Glutamatergic neuron (in vitro differentiated cells): Measurements from ENCODE around the gene ETV6. TPM values are rescaled to one million over a fixed set of nuclear protein-coding genes. Genes with fewer than 3 reads are reported as not detected.

ENCODE experiments used
- DNase-seq: peaks from one replicate; pipeline ENCODE4 v3.0.0; 2022
- H3K27ac Mint-ChIP-seq: one replicate; pipeline ENCODE4 v1.8.0; 2020; ENCODE audit warnings: mild to moderate bottlenecking, mixed read lengths, inconsistent platforms; ENCODE audit not compliant: unreplicated experiment
- H3K27me3 Mint-ChIP-seq: one replicate; pipeline ENCODE4 v1.8.0; 2020; ENCODE audit warnings: mild to moderate bottlenecking, moderate library complexity, mixed read lengths, inconsistent platforms; ENCODE audit not compliant: unreplicated experiment
- H3K36me3 Mint-ChIP-seq: one replicate; pipeline ENCODE4 v1.8.0; 2020; ENCODE audit warnings: mild to moderate bottlenecking, mixed read lengths, inconsistent platforms; ENCODE audit not compliant: unreplicated experiment
- H3K4me1 Mint-ChIP-seq: one replicate; pipeline ENCODE4 v1.8.0; 2020; ENCODE audit warnings: mild to moderate bottlenecking, low read depth, mixed read lengths, inconsistent platforms; ENCODE audit not compliant: unreplicated experiment
- H3K4me3 Mint-ChIP-seq: one replicate; pipeline ENCODE4 v1.8.0; 2020; ENCODE audit warnings: mild to moderate bottlenecking, mixed read lengths, inconsistent platforms; ENCODE audit not compliant: unreplicated experiment
- H3K9me3 Mint-ChIP-seq: one replicate; pipeline ENCODE4 v1.8.0; 2020; ENCODE audit warnings: mild to moderate bottlenecking, moderate library complexity, mixed read lengths, inconsistent platforms; ENCODE audit not compliant: unreplicated experiment
- CTCF ChIP-seq: fragments of 200-600 bp; sonication (generic); IDR thresholded peaks from one replicate; pipeline ENCODE4 v1.5.0; 2021; ENCODE audit not compliant: partially characterized antibody, unreplicated experiment
- total RNA-seq: library from RNA; stranded (reverse); fragmentation: NEBNext Ultra II Directional; extraction: Animal tissue kit (Norgen Biotek cat#: 25700); gene quantifications from one replicate; pipeline ENCODE4 v1.2.1, GENCODE V29; 2021; ENCODE audit not compliant: unreplicated experiment

The ETV6 gene
- total RNA-seq, 1 donor from 2014 or later, result 10.1 TPM

GRCh38 chr12:11801643-11802042 lies 152.2 kb downstream of the ETV6 start:
- Mint-ChIP-seq H3K27ac (no peak overlapping the region), H3K36me3 (no peaks in the 10 kb centered on the region), H3K4me1 (no peaks in the 10 kb centered on the region), H3K9me3 (peaks cover 6% of the 10 kb centered on the region), H3K4me3 (no peak overlapping the region), H3K27me3 (no peaks in the 10 kb centered on the region)
- no peak for TF ChIP-seq CTCF
- no peak for DNase-seq

- Mint-ChIP-seq H3K27ac (no peak overlapping the region), H3K4me1 (no peaks in the 10 kb centered on the region), H3K27me3 (peaks cover 1% of the 10 kb centered on the region), H3K36me3 (no peaks in the 10 kb centered on the region), H3K9me3 (peaks cover 4% of the 10 kb centered on the region), H3K4me3 (no peak overlapping the region)
- no peak for TF ChIP-seq CTCF
- no peak for DNase-seq
Observed at GRCh38 chr12:11804130-11804529, 154.7 kb downstream of the ETV6 start.

GRCh38 chr12:11805043-11805442 lies 155.6 kb downstream of the ETV6 start:
- DNase-seq, result no peak
- Mint-ChIP-seq H3K4me3 (no peak overlapping the region), H3K4me1 (no peaks in the 10 kb centered on the region), H3K9me3 (peaks cover 4% of the 10 kb centered on the region), H3K36me3 (no peaks in the 10 kb centered on the region), H3K27ac (no peak overlapping the region), H3K27me3 (peaks cover 2% of the 10 kb centered on the region)
- no peak for TF ChIP-seq CTCF

GRCh38 chr12:11805680-11806079 lies 156.2 kb downstream of the ETV6 start:
- H3K4me1 Mint-ChIP-seq, result no peaks in the 10 kb centered on the region
- no peak overlapping the region for H3K27ac Mint-ChIP-seq
- TF ChIP-seq CTCF, result no peak
- H3K9me3 Mint-ChIP-seq, result peaks cover 4% of the 10 kb centered on the region
- H3K4me3 Mint-ChIP-seq, result no peak overlapping the region
- peaks cover 2% of the 10 kb centered on the region for H3K27me3 Mint-ChIP-seq
- no peak for DNase-seq
- H3K36me3 Mint-ChIP-seq, result no peaks in the 10 kb centered on the region

GRCh38 chr12:11807458-11807857 lies 158.0 kb downstream of the ETV6 start:
- Mint-ChIP-seq H3K4me3 (no peak overlapping the region), H3K36me3 (no peaks in the 10 kb centered on the region), H3K4me1 (peaks cover 11% of the 10 kb centered on the region), H3K27ac (no peak overlapping the region), H3K9me3 (peaks cover 4% of the 10 kb centered on the region), H3K27me3 (peaks cover 3% of the 10 kb centered on the region)
- no peak for DNase-seq
- no peak for TF ChIP-seq CTCF
